ENCODE measurements around the gene AKAP6. TPM values are rescaled to one million over a fixed set of nuclear protein-coding genes. Genes with fewer than 3 reads are reported as not detected.
A peak's percentile ranks its signal among the peaks of the same experiment; 100 is the strongest.

Gene AKAP6
- total RNA-seq, 8 experiments from 2014 or later: 0.76 to 92.9 (median 54.0) TPM

- in situ Hi-C loops (cut with MboI; ENCODE audit: low pct_unique_long_range_greater_than_20kb in 2 of 9, low sequenced_read_pairs in 9 of 9, unreplicated experiment in 9 of 9): no loop called here
- H3K4me1 ChIP-seq (replicated peaks in 1 of 2): no peaks in the 10 kb centered on the region
- 44 to 100% (median 85%) methylated on average over 1 to 7 of the region's 7 CpGs for WGBS, 10 experiments
- no peak for ATAC-seq (replicated peaks in 6 of 8)
- no peak overlapping the region for H3K27ac ChIP-seq
- no peak overlapping the region for H3K4me3 ChIP-seq
These were observed 10.9 kb upstream of the AKAP6 start for GRCh38 chr14:32318087-32318795.

GRCh38 chr14:32319368-32320049 lies 9.6 kb upstream of the AKAP6 start:
- no peak overlapping the region for H3K4me3 ChIP-seq
- no peak overlapping the region for H3K27ac ChIP-seq
- no peak for ATAC-seq (replicated peaks in 6 of 8)
- in situ Hi-C loops (cut with MboI; ENCODE audit: low pct_unique_long_range_greater_than_20kb in 2 of 9, low sequenced_read_pairs in 9 of 9, unreplicated experiment in 9 of 9): no loop called here
- no peaks in the 10 kb centered on the region for H3K4me1 ChIP-seq (replicated peaks in 1 of 2)

- Histone ChIP-seq H3K4me1 (replicated peaks in 1 of 2) (peaks cover 5 to 9% of the 10 kb centered on the region in 2 donors), H3K27ac (no peak overlapping the region), H3K4me3 (no peak overlapping the region)
- peak in 2 of 8 experiments; percentile 26 to 42 for ATAC-seq (replicated peaks in 6 of 8)
- 33 to 100% (median 81%) methylated on average over 1 of the region's 1 CpG; no CpG with 5 or more reads in 2 of the 10 experiments for WGBS, 10 experiments
- in situ Hi-C loops (cut with MboI; ENCODE audit: low pct_unique_long_range_greater_than_20kb in 2 of 9, low sequenced_read_pairs in 9 of 9, unreplicated experiment in 9 of 9): no loop called here
These were observed 4.5 kb upstream of the AKAP6 start for GRCh38 chr14:32324601-32325000.

- no peak overlapping the region for H3K4me3 ChIP-seq
- WGBS, 10 experiments: 70 to 100% methylated on average over 1 to 2 of the region's 2 CpGs; no CpG with 5 or more reads in 8 of the 10 experiments
- peaks cover 15 to 18% of the 10 kb centered on the region in 2 donors for H3K4me1 ChIP-seq (replicated peaks in 1 of 2)
- H3K27ac ChIP-seq: no peak overlapping the region
- ATAC-seq (replicated peaks in 6 of 8): no peak
- in situ Hi-C loops (cut with MboI; ENCODE audit: low pct_unique_long_range_greater_than_20kb in 2 of 9, low sequenced_read_pairs in 9 of 9, unreplicated experiment in 9 of 9): no loop called here
These were observed 1.7 kb upstream of the AKAP6 start for GRCh38 chr14:32327255-32327961.

GRCh38 chr14:32329690-32330285 lies 690 bp downstream of the AKAP6 start:
- WGBS, 10 experiments: 0 to 80% (median 60%) methylated on average over 1 to 2 of the region's 2 CpGs
- peak overlapping the region; percentile 68 to 89 for H3K27ac ChIP-seq
- peaks cover 15 to 34% of the 10 kb centered on the region in 2 donors for H3K4me1 ChIP-seq (replicated peaks in 1 of 2)
- in situ Hi-C loops (cut with MboI; ENCODE audit: low pct_unique_long_range_greater_than_20kb in 2 of 9, low sequenced_read_pairs in 9 of 9, unreplicated experiment in 9 of 9): no loop called here
- H3K4me3 ChIP-seq: peak overlapping the region; percentile 37 to 69 (median 52)
- ATAC-seq (replicated peaks in 6 of 8): peak in 1 of 8 experiments; percentile 6

- in situ Hi-C loops (cut with MboI; ENCODE audit: low pct_unique_long_range_greater_than_20kb in 2 of 9, low sequenced_read_pairs in 9 of 9, unreplicated experiment in 9 of 9): no loop called here
- ATAC-seq (replicated peaks in 6 of 8): peak in 5 of 8 experiments; percentile 35 to 71 (median 52)
- peak overlapping the region; percentile 37 to 69 (median 52) for H3K4me3 ChIP-seq
- peak overlapping the region in 1 of 2 donors; percentile 89 for H3K27ac ChIP-seq
- peaks cover 15 to 34% of the 10 kb centered on the region in 2 donors for H3K4me1 ChIP-seq (replicated peaks in 1 of 2)
- WGBS, 10 experiments: 34 to 100% (median 50%) methylated on average over 2 to 4 of the region's 4 CpGs; no CpG with 5 or more reads in 1 of the 10 experiments
These were observed 1.4 kb downstream of the AKAP6 start for GRCh38 chr14:32330351-32331111.

GRCh38 chr14:32331206-32331605 lies 2.1 kb downstream of the AKAP6 start:
- peak overlapping the region; percentile 37 to 69 (median 52) for H3K4me3 ChIP-seq
- ATAC-seq (replicated peaks in 6 of 8): peak in 6 of 8 experiments; percentile 34 to 56 (median 47)
- WGBS, 10 experiments: 29 to 86% (median 49%) methylated on average over 1 to 5 of the region's 5 CpGs

GRCh38 chr14:32332415-32333316 lies 3.6 kb downstream of the AKAP6 start:
- Histone ChIP-seq H3K27ac (no peak overlapping the region), H3K4me1 (replicated peaks in 1 of 2) (peaks cover 21 to 45% of the 10 kb centered on the region in 2 donors), H3K4me3 (peak overlapping the region; percentile 7 to 69 (median 52))
- in situ Hi-C loops (cut with MboI; ENCODE audit: low pct_unique_long_range_greater_than_20kb in 2 of 9, low sequenced_read_pairs in 9 of 9, unreplicated experiment in 9 of 9): no loop called here
- peak in 5 of 8 experiments; percentile 23 to 48 (median 26) for ATAC-seq (replicated peaks in 6 of 8)
- 50 to 90% (median 63%) methylated on average over 2 of the region's 2 CpGs; no CpG with 5 or more reads in 7 of the 10 experiments for WGBS, 10 experiments

More at GRCh38 chr14:32331206-32331605, 2.1 kb downstream of the AKAP6 start:
- peak overlapping the region in 1 of 2 donors; percentile 55 for H3K27ac ChIP-seq
- in situ Hi-C loops (cut with MboI; ENCODE audit: low pct_unique_long_range_greater_than_20kb in 2 of 9, low sequenced_read_pairs in 9 of 9, unreplicated experiment in 9 of 9): no loop called here
- H3K4me1 ChIP-seq (replicated peaks in 1 of 2): peaks cover 15 to 35% of the 10 kb centered on the region in 2 donors

- peaks cover 9 to 37% of the 10 kb centered on the region in 2 donors for H3K4me1 ChIP-seq (replicated peaks in 1 of 2)
- no peak overlapping the region for H3K27ac ChIP-seq
- in situ Hi-C loops (cut with MboI; ENCODE audit: low pct_unique_long_range_greater_than_20kb in 2 of 9, low sequenced_read_pairs in 9 of 9, unreplicated experiment in 9 of 9): no loop called here
- 57 to 100% (median 86%) methylated on average over 1 to 2 of the region's 2 CpGs; no CpG with 5 or more reads in 1 of the 10 experiments for WGBS, 10 experiments
- ATAC-seq (replicated peaks in 6 of 8): peak in 4 of 8 experiments; percentile 29 to 47 (median 40)
- no peak overlapping the region for H3K4me3 ChIP-seq
These were observed 7.6 kb downstream of the AKAP6 start for GRCh38 chr14:32336702-32337101.

- 50 to 100% (median 88%) methylated on average over 1 of the region's 1 CpG; no CpG with 5 or more reads in 1 of the 10 experiments for WGBS, 10 experiments
These were observed 8.7 kb downstream of the AKAP6 start for GRCh38 chr14:32337759-32338158.

GRCh38 chr14:32339188-32339587 lies 10.1 kb downstream of the AKAP6 start:
- no peak for ATAC-seq (replicated peaks in 6 of 8)
- 50 to 100% (median 88%) methylated on average over 1 of the region's 1 CpG; no CpG with 5 or more reads in 1 of the 10 experiments for WGBS, 10 experiments
- Histone ChIP-seq H3K27ac (no peak overlapping the region), H3K4me3 (no peak overlapping the region), H3K4me1 (replicated peaks in 1 of 2) (peaks cover 21 to 28% of the 10 kb centered on the region in 2 donors)
- in situ Hi-C loops (cut with MboI; ENCODE audit: low pct_unique_long_range_greater_than_20kb in 2 of 9, low sequenced_read_pairs in 9 of 9, unreplicated experiment in 9 of 9): no loop called here

More at GRCh38 chr14:32337759-32338158, 8.7 kb downstream of the AKAP6 start:
- ATAC-seq (replicated peaks in 6 of 8): no peak
- H3K4me1 ChIP-seq (replicated peaks in 1 of 2): peaks cover 20 to 36% of the 10 kb centered on the region in 2 donors
- H3K4me3 ChIP-seq: no peak overlapping the region
- H3K27ac ChIP-seq: no peak overlapping the region
- in situ Hi-C loops (cut with MboI; ENCODE audit: low pct_unique_long_range_greater_than_20kb in 2 of 9, low sequenced_read_pairs in 9 of 9, unreplicated experiment in 9 of 9): no loop called here
